GM23248 (cell line): ENCODE data around the gene SLX4IP. TPM values are rescaled to one million over a fixed set of nuclear protein-coding genes. Genes with fewer than 3 reads are reported as not detected.
A peak's percentile ranks its signal among the peaks of the same experiment; 100 is the strongest.

Source experiments
- DNase-seq: peaks from one replicate; pipeline ENCODE4 v3.0.0-alpha.2; 2015
- H2AFZ ChIP-seq: fragments of 200-600 bp; sonication (generic); 2 replicates; pipeline ENCODE4 v1.6.1; 2016; ENCODE audit warnings: antibody characterized with exemption
- H3F3A ChIP-seq: fragments of 200-600 bp; sonication (generic); 2 replicates; pipeline ENCODE4 v1.6.1; 2016; ENCODE audit warnings: mild to moderate bottlenecking, antibody characterized with exemption, mixed run types; ENCODE audit not compliant: insufficient read depth
- H3K27ac ChIP-seq: fragments of 200-600 bp; sonication (generic); 2 replicates; pipeline ENCODE4 v1.5.1; 2016; ENCODE audit warnings: mild to moderate bottlenecking
- H3K27me3 ChIP-seq: fragments of 200-600 bp; sonication (generic); replicated peaks from 2 replicates; pipeline ENCODE4 v1.6.1; 2016; ENCODE audit warnings: mild to moderate bottlenecking; ENCODE audit not compliant: insufficient read depth
- H3K36me3 ChIP-seq: fragments of 200-600 bp; sonication (generic); 2 replicates; pipeline ENCODE4 v1.6.1; 2016; ENCODE audit warnings: low read depth, mild to moderate bottlenecking
- H3K4me1 ChIP-seq: fragments of 200-600 bp; sonication (generic); 2 replicates; pipeline ENCODE4 v1.6.1; 2016; ENCODE audit warnings: mild to moderate bottlenecking; ENCODE audit not compliant: insufficient read depth
- H3K4me2 ChIP-seq: fragments of 200-600 bp; sonication (generic); one replicate; pipeline ENCODE4 v1.6.1; 2016; ENCODE audit warnings: mild to moderate bottlenecking; ENCODE audit not compliant: unreplicated experiment
- H3K4me3 ChIP-seq: fragments of 200-600 bp; sonication (generic); 2 replicates; pipeline ENCODE4 v1.5.1; 2016; ENCODE audit warnings: mild to moderate bottlenecking
- H3K79me2 ChIP-seq: fragments of 200-600 bp; sonication (generic); 2 replicates; pipeline ENCODE4 v1.6.1; 2016; ENCODE audit warnings: mild to moderate bottlenecking; ENCODE audit not compliant: insufficient read depth
- H3K9ac ChIP-seq: fragments of 200-600 bp; sonication (generic); 2 replicates; pipeline ENCODE4 v1.6.1; 2016; ENCODE audit warnings: mild to moderate bottlenecking
- H3K9me2 ChIP-seq: fragments of 200-600 bp; sonication (generic); 2 replicates; pipeline ENCODE4 v1.6.1; 2016; ENCODE audit warnings: mixed run types, mild to moderate bottlenecking, moderate library complexity; ENCODE audit not compliant: insufficient read depth
- H3K9me3 ChIP-seq: fragments of 200-600 bp; sonication (generic); one replicate; pipeline ENCODE4 v1.6.1; 2017; ENCODE audit warnings: low read depth
- H4K20me1 ChIP-seq: fragments of 200-600 bp; sonication (generic); 2 replicates; pipeline ENCODE4 v1.6.0; 2016; ENCODE audit not compliant: insufficient read depth
- EZH2 ChIP-seq: fragments of 200-600 bp; sonication (generic); IDR thresholded peaks from 2 replicates; pipeline ENCODE4 v1.6.1; 2018; ENCODE audit warnings: antibody characterized with exemption, mild to moderate bottlenecking; ENCODE audit not compliant: insufficient read depth, poor library complexity, severe bottlenecking
- EZH2phosphoT487 ChIP-seq: fragments of 200-600 bp; sonication (generic); IDR thresholded peaks from 2 replicates; pipeline ENCODE4 v1.6.1; 2018; ENCODE audit warnings: antibody characterized with exemption, moderate library complexity, mild to moderate bottlenecking, low read depth; ENCODE audit not compliant: insufficient read depth
- WGBS, 2 experiments: methylation state at CpG; one replicate each; pipeline ENCODE4 v1.1.6; 2015 to 2017; ENCODE audit warnings: low lambda C conversion rate in 2 of 2, low coverage in 1 of 2; ENCODE audit errors: missing lambda C conversion rate in 2 of 2; 5-methylcytosine and 5-hydroxymethylcytosine counted together
- in situ Hi-C: fragments of 300-500 bp; cut with MboI; formaldehyde crosslinking; loops from 2 replicates; pipeline ENCODE4 v1.15.0; 2020
- polyA plus RNA-seq: library from polyadenylated mRNA; unstranded; fragments of >200 nt; fragmentation: Nextera tagmentation; extraction: Ambion mirVana; gene quantifications from 2 replicates; pipeline ENCODE4 v1.2.1, GENCODE V29; 2016
- total RNA-seq: library from RNA; depleted of rRNA; stranded (reverse); fragments of >200 nt; shearing (Covaris generic); gene quantifications from 2 replicates; pipeline ENCODE4 v1.2.3, GENCODE V29; 2014

The SLX4IP gene
- total and polyA plus RNA-seq, 2 experiments from 2014 or later, result 3.7 to 3.9 TPM

DNA sequence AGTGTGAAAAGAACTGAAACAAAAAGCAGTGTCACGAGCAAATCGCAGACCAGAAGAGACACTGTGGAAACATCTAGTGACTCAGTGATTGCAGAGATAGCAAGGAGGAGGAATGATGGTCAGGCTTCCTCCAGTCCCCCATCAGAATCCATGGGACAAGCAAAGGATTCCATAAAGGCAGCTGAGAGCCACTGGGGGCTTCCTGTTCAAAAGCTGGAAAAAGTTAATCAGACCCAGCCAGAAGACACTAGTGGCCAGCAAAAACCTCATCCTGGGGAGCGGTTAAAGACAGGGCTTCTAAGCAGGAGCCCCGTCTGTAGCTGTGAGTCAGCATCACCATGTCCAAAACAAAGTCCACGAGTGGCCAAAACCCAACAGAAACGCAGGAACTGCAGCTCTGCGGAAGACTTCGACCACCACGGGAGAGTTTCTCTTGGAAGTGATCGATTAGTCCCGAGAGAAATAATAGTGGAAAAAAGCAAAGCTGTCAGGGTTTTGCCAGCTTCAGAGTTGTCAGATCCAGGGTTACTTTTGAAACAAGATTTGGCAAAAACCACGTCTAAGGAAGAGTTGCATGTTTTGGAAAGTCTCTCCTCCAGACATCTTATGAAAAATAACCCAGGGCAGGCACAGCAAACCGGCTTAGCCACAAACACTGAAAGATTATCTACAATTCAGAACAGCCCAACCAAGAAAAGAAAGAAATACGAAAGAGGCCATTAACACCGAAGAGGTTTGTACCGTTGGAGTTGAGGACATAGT is 187.7 kb downstream of the SLX4IP start:
- 7 to 8% methylated on average over 16 of the region's 16 CpGs for WGBS, 2 experiments
- Histone ChIP-seq H3K27ac (peak overlapping the region; percentile 84), H3K9ac (peak overlapping the region; percentile 84), H3K4me1 (peaks cover 29% of the 10 kb centered on the region), H2AFZ (peak overlapping the region; percentile 75), H3K36me3 (no peaks in the 10 kb centered on the region), H3K4me3 (peak overlapping the region; percentile 63), H3K4me2 (peak overlapping the region; percentile 95), H3K9me3 (no peaks in the 10 kb centered on the region), H3K9me2 (no peaks in the 10 kb centered on the region), H3K27me3 (no peaks in the 10 kb centered on the region), H4K20me1 (no peaks in the 10 kb centered on the region), H3K79me2 (no peaks in the 10 kb centered on the region), H3F3A (peaks cover 15% of the 10 kb centered on the region)
- TF ChIP-seq EZH2 (no peak), EZH2phosphoT487 (no peak)
- in situ Hi-C loops, result no loop called here
- DNase-seq, result peak; percentile 89

- H2AFZ ChIP-seq, result no peak overlapping the region
Observed at GRCh38 chr20:10625641-10626040, 190.5 kb downstream of the SLX4IP start.

GRCh38 chr20:10626896-10627295 is 191.8 kb downstream of the SLX4IP start:
- TF ChIP-seq EZH2, result no peak
- TF ChIP-seq EZH2phosphoT487, result no peak
- no peaks in the 10 kb centered on the region for H3K9me3 ChIP-seq
- no peaks in the 10 kb centered on the region for H4K20me1 ChIP-seq
- no peak overlapping the region for H3K27ac ChIP-seq
- H3K9ac ChIP-seq, result no peak overlapping the region
- 58 to 59% methylated on average over 3 of the region's 3 CpGs for WGBS, 2 experiments
- H3K79me2 ChIP-seq, result no peaks in the 10 kb centered on the region
- no peaks in the 10 kb centered on the region for H3K36me3 ChIP-seq
- DNase-seq, result no peak
- peaks cover 15% of the 10 kb centered on the region for H3K4me1 ChIP-seq
- H3K4me3 ChIP-seq, result no peak overlapping the region
- H3K27me3 ChIP-seq, result no peaks in the 10 kb centered on the region
- peaks cover 15% of the 10 kb centered on the region for H3F3A ChIP-seq
- no peak overlapping the region for H3K4me2 ChIP-seq
- in situ Hi-C loops, result no loop called here
- H2AFZ ChIP-seq, result no peak overlapping the region
- H3K9me2 ChIP-seq, result no peaks in the 10 kb centered on the region

More at GRCh38 chr20:10625641-10626040, 190.5 kb downstream of the SLX4IP start:
- no peaks in the 10 kb centered on the region for H3K79me2 ChIP-seq
- H3K4me3 ChIP-seq, result no peak overlapping the region
- no peak overlapping the region for H3K9ac ChIP-seq
- H3K27ac ChIP-seq, result no peak overlapping the region
- H3K9me3 ChIP-seq, result no peaks in the 10 kb centered on the region
- no peaks in the 10 kb centered on the region for H4K20me1 ChIP-seq
- TF ChIP-seq EZH2 (no peak), EZH2phosphoT487 (no peak)
- H3K4me2 ChIP-seq, result no peak overlapping the region
- in situ Hi-C loops, result no loop called here
- no peaks in the 10 kb centered on the region for H3K9me2 ChIP-seq
- peaks cover 15% of the 10 kb centered on the region for H3F3A ChIP-seq
- H3K4me1 ChIP-seq, result peaks cover 15% of the 10 kb centered on the region
- 96 to 100% methylated on average over 2 of the region's 2 CpGs for WGBS, 2 experiments
- no peaks in the 10 kb centered on the region for H3K27me3 ChIP-seq
- DNase-seq, result peak; percentile 27
- H3K36me3 ChIP-seq, result no peaks in the 10 kb centered on the region

- 86 to 89% methylated on average over 9 of the region's 9 CpGs for WGBS, 2 experiments
- Histone ChIP-seq H3K79me2 (no peaks in the 10 kb centered on the region), H3K27me3 (no peaks in the 10 kb centered on the region), H3K36me3 (no peaks in the 10 kb centered on the region), H3K4me3 (no peak overlapping the region), H3K27ac (no peak overlapping the region), H2AFZ (no peak overlapping the region), H3K4me1 (peaks cover 3% of the 10 kb centered on the region; the same call in 1 of the 2 replicates), H3K9me3 (no peaks in the 10 kb centered on the region), H3K9ac (no peak overlapping the region), H3F3A (no peaks in the 10 kb centered on the region), H4K20me1 (no peaks in the 10 kb centered on the region), H3K9me2 (no peaks in the 10 kb centered on the region), H3K4me2 (no peak overlapping the region)
- in situ Hi-C loops, result no loop called here
- no peak for DNase-seq
- TF ChIP-seq EZH2 (no peak), EZH2phosphoT487 (no peak)
Observed at GRCh38 chr20:10629946-10630650, 195.0 kb downstream of the SLX4IP start.
